HUES64 (cell line): ENCODE data around the gene RNASET2. TPM values are rescaled to one million over a fixed set of nuclear protein-coding genes. Genes with fewer than 3 reads are reported as not detected.
A peak's percentile ranks its signal among the peaks of the same experiment; 100 is the strongest.

ENCODE experiments used
- H3K27ac ChIP-seq: 2 replicates; pipeline ENCODE4 v1.7.0; 2013; ENCODE audit warnings: low read depth, low read length, inconsistent platforms
- H3K27me3 ChIP-seq: 2 replicates; pipeline ENCODE4 v1.6.1; 2013; ENCODE audit warnings: mild to moderate bottlenecking, low read length; ENCODE audit not compliant: insufficient read depth
- H3K36me3 ChIP-seq: 2 replicates; pipeline ENCODE4 v1.6.1; 2013; ENCODE audit warnings: mild to moderate bottlenecking, low read length; ENCODE audit not compliant: insufficient read depth
- H3K4me1 ChIP-seq: 2 replicates; pipeline ENCODE4 v1.6.1; 2013; ENCODE audit warnings: mild to moderate bottlenecking, low read length, moderate library complexity; ENCODE audit not compliant: insufficient read depth
- H3K4me3 ChIP-seq: 2 replicates; pipeline ENCODE4 v1.5.1; 2013; ENCODE audit warnings: mild to moderate bottlenecking, low read length, moderate library complexity
- H3K9ac ChIP-seq: 2 replicates; pipeline ENCODE4 v1.6.1; 2013; ENCODE audit warnings: mild to moderate bottlenecking, low read depth, low read length
- H3K9me3 ChIP-seq: 2 replicates; pipeline ENCODE4 v1.6.1; 2013; ENCODE audit warnings: low read depth, low read length; ENCODE audit not compliant: insufficient read depth
- WGBS: fragments of 150-250, 120-280 bp; methylation state at CpG from one replicate; pipeline ENCODE4 v1.1.7; 2013; ENCODE audit warnings: missing lambda C conversion rate; 5-methylcytosine and 5-hydroxymethylcytosine counted together
- polyA plus RNA-seq, 2 experiments: library from polyadenylated mRNA; stranded (reverse); fragments of 50-300 nt; gene quantifications; one replicate each; pipeline ENCODE4 v1.2.3, GENCODE V29; 2013

Gene RNASET2
- 12.4 TPM for polyA plus RNA-seq (2013, experiment 1 of 2)
- polyA plus RNA-seq (2013, experiment 2 of 2) = 17.2 TPM

GRCh38 chr6:166956444-166957086, at the start of gene RNASET2:
Gene RNASET2, minus strand, starts transcription at chr6:166956550. Its CDS starts 368 bp downstream, at chr6:166956182.
- Histone ChIP-seq H3K9ac (peak within 1 kb of the TSS; percentile 65), H3K27ac (no peak within 1 kb of the TSS), H3K27me3 (peaks cover 15% of the 10 kb centered on the region), H3K9me3 (no peaks in the 10 kb centered on the region), H3K4me3 (peak within 1 kb of the TSS; percentile 88), H3K36me3 (no peaks in the 10 kb centered on the region; the same call in 1 of the 2 replicates), H3K4me1 (0 out of 2 replicates have a peak, but pooled peaks cover 4% of the 10 kb centered on the region)
- under 1% methylated on average over 71 of the region's 71 CpGs for WGBS

- peaks cover 91% of the 10 kb centered on the region for H3K36me3 ChIP-seq
- no peaks in the 10 kb centered on the region for H3K27me3 ChIP-seq
- WGBS = 97% methylated on average over 12 of the region's 12 CpGs
- no peaks in the 10 kb centered on the region for H3K9me3 ChIP-seq
- no peak overlapping the region for H3K27ac ChIP-seq
- no peak overlapping the region for H3K9ac ChIP-seq
- peaks cover 3% of the 10 kb centered on the region for H3K4me1 ChIP-seq
- H3K4me3 ChIP-seq = no peak overlapping the region
These were observed 49.2 kb upstream of the RNASET2 start for GRCh38 chr6:167005350-167006159.

- Histone ChIP-seq H3K4me1 (peaks cover 15% of the 10 kb centered on the region), H3K9me3 (no peaks in the 10 kb centered on the region), H3K9ac (no peak overlapping the region), H3K4me3 (peak overlapping the region; percentile 99), H3K27ac (no peak overlapping the region), H3K27me3 (no peaks in the 10 kb centered on the region), H3K36me3 (peaks cover 65% of the 10 kb centered on the region)
- 91% methylated on average over 2 of the region's 2 CpGs for WGBS
These were observed 44.4 kb upstream of the RNASET2 start for GRCh38 chr6:167000759-167001158.

GRCh38 chr6:166999884-167000253, 43.5 kb upstream of the RNASET2 start:
- 4% methylated on average over 8 of the region's 10 CpGs for WGBS
- H3K4me3 ChIP-seq = peak overlapping the region; percentile 99
- no peaks in the 10 kb centered on the region for H3K9me3 ChIP-seq
- H3K27ac ChIP-seq = peak overlapping the region; percentile 79
- H3K27me3 ChIP-seq = no peaks in the 10 kb centered on the region
- H3K36me3 ChIP-seq = peaks cover 60% of the 10 kb centered on the region
- H3K4me1 ChIP-seq = peaks cover 15% of the 10 kb centered on the region
- H3K9ac ChIP-seq = peak overlapping the region; percentile 95

- H3K27ac ChIP-seq = peak within 1 kb of the TSS; percentile 79
- peak within 1 kb of the TSS; percentile 99 for H3K4me3 ChIP-seq
- peak within 1 kb of the TSS; percentile 95 for H3K9ac ChIP-seq
- no peaks in the 10 kb centered on the region for H3K27me3 ChIP-seq
- H3K4me1 ChIP-seq = peaks cover 15% of the 10 kb centered on the region
- H3K36me3 ChIP-seq = peaks cover 60% of the 10 kb centered on the region
- no peaks in the 10 kb centered on the region for H3K9me3 ChIP-seq
- under 1% methylated on average over 93 of the region's 93 CpGs for WGBS
These were observed 43.0 kb upstream of the RNASET2 start, which contains the start of gene CEP43 for GRCh38 chr6:166999145-166999883. Gene CEP43, plus strand, starts transcription at chr6:166999397. Its CDS starts 16 bp downstream, at chr6:166999413.

GRCh38 chr6:166998256-166999144, 42.1 kb upstream of the RNASET2 start:
- Histone ChIP-seq H3K4me3 (peak overlapping the region; percentile 99), H3K27ac (peak overlapping the region; percentile 76; the same call in 1 of the 2 replicates), H3K4me1 (peaks cover 15% of the 10 kb centered on the region), H3K9ac (peak overlapping the region; percentile 80), H3K27me3 (no peaks in the 10 kb centered on the region), H3K9me3 (no peaks in the 10 kb centered on the region), H3K36me3 (peaks cover 56% of the 10 kb centered on the region)
- under 1% methylated on average over 96 of the region's 96 CpGs for WGBS

- Histone ChIP-seq H3K27ac (no peak overlapping the region), H3K4me1 (peaks cover 15% of the 10 kb centered on the region), H3K4me3 (peak overlapping the region; percentile 99), H3K27me3 (no peaks in the 10 kb centered on the region), H3K9ac (peak overlapping the region; percentile 40; the same call in 1 of the 2 replicates), H3K9me3 (no peaks in the 10 kb centered on the region), H3K36me3 (peaks cover 52% of the 10 kb centered on the region)
- WGBS = 11% methylated on average over 37 of the region's 38 CpGs
These were observed 41.5 kb upstream of the RNASET2 start for GRCh38 chr6:166997768-166998255.

GRCh38 chr6:166997348-166997747, 41.0 kb upstream of the RNASET2 start:
- H3K36me3 ChIP-seq = peaks cover 51% of the 10 kb centered on the region
- H3K4me3 ChIP-seq = peak overlapping the region; percentile 99
- 95% methylated on average over 3 of the region's 3 CpGs for WGBS
- no peak overlapping the region for H3K27ac ChIP-seq
- no peaks in the 10 kb centered on the region for H3K27me3 ChIP-seq
- peaks cover 15% of the 10 kb centered on the region for H3K4me1 ChIP-seq
- H3K9ac ChIP-seq = peak overlapping the region; percentile 40; the same call in 1 of the 2 replicates
- H3K9me3 ChIP-seq = no peaks in the 10 kb centered on the region

GRCh38 chr6:166996406-166996805, 40.1 kb upstream of the RNASET2 start:
- H3K36me3 ChIP-seq = peaks cover 45% of the 10 kb centered on the region
- H3K4me3 ChIP-seq = no peak overlapping the region
- WGBS = 97% methylated on average over 7 of the region's 7 CpGs
- peaks cover 18% of the 10 kb centered on the region for H3K4me1 ChIP-seq
- no peaks in the 10 kb centered on the region for H3K27me3 ChIP-seq
- no peaks in the 10 kb centered on the region for H3K9me3 ChIP-seq
- H3K27ac ChIP-seq = no peak overlapping the region
- no peak overlapping the region for H3K9ac ChIP-seq

GRCh38 chr6:166989427-166990032, 33.2 kb upstream of the RNASET2 start:
- WGBS = 84% methylated on average over 9 of the region's 10 CpGs
- Histone ChIP-seq H3K27me3 (no peaks in the 10 kb centered on the region), H3K9ac (no peak overlapping the region), H3K4me3 (no peak overlapping the region), H3K27ac (no peak overlapping the region), H3K36me3 (peaks cover 23% of the 10 kb centered on the region), H3K4me1 (peaks cover 24% of the 10 kb centered on the region), H3K9me3 (no peaks in the 10 kb centered on the region)
